Measurements from ENCODE around the gene HUNK. TPM values are rescaled to one million over a fixed set of nuclear protein-coding genes. Genes with fewer than 3 reads are reported as not detected.

The HUNK gene
- total RNA-seq, 1 experiment from 2014 or later: not detected

DNA sequence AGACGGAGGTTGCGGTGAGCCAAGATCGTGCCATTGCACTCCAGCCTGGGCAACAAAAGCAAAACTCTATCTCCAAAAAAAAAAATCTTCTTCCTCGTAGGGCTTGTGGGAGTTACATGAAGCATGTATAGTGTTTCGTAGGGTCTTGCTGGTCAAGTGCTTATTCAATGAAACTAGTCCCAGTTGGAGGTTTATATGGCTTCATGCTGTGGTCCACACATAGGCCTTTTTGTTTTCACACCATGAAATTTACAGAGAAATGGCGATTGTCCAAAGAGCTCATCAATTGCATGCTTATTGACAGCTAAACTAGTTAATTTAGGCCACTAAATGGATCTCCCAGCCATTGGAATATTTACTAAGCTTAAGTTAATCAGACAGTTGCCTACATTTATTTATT, 29.6 kb downstream of the HUNK start:
- TF ChIP-seq, protein P1, sequence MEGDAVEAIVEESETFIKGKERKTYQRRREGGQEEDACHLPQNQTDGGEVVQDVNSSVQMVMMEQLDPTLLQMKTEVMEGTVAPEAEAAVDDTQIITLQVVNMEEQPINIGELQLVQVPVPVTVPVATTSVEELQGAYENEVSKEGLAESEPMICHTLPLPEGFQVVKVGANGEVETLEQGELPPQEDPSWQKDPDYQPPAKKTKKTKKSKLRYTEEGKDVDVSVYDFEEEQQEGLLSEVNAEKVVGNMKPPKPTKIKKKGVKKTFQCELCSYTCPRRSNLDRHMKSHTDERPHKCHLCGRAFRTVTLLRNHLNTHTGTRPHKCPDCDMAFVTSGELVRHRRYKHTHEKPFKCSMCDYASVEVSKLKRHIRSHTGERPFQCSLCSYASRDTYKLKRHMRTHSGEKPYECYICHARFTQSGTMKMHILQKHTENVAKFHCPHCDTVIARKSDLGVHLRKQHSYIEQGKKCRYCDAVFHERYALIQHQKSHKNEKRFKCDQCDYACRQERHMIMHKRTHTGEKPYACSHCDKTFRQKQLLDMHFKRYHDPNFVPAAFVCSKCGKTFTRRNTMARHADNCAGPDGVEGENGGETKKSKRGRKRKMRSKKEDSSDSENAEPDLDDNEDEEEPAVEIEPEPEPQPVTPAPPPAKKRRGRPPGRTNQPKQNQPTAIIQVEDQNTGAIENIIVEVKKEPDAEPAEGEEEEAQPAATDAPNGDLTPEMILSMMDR (conservative IDR thresholded peaks at IDR 0.05): no peak
- TF ChIP-seq EZH2 (IDR thresholded peaks at IDR 0.05; ENCODE audit: low read depth): no peak
- Histone ChIP-seq H3K36me3 (ENCODE audit: low read depth) (no peaks in the 10 kb centered on the region), H3K9me3 (ENCODE audit: insufficient read depth, low read depth) (no peaks in the 10 kb centered on the region), H3F3A (ENCODE audit: insufficient read depth, low read depth) (no peaks in the 10 kb centered on the region), H4K20me1 (ENCODE audit: insufficient read depth) (no peaks in the 10 kb centered on the region), H3K27ac (no peak overlapping the region), H3K27me3 (ENCODE audit: insufficient read depth, low read depth) (peaks cover 75% of the 10 kb centered on the region), H3K4me1 (replicated peaks; ENCODE audit: insufficient read depth) (no peaks in the 10 kb centered on the region), H3K4me3 (no peak overlapping the region), H3K9me2 (ENCODE audit: insufficient read depth) (no peaks in the 10 kb centered on the region), H3K4me2 (no peak overlapping the region), H3K79me2 (ENCODE audit: low read depth) (no peaks in the 10 kb centered on the region), H2AFZ (no peak overlapping the region)
- intact Hi-C loops (cut with micrococcal nuclease; ENCODE audit: unreplicated experiment): no loop called here
- ChIA-PET CTCF (no interaction called here), POLR2A (ENCODE audit: unreplicated experiment) (no interaction called here)
- BruUV-seq (replicated peaks): no TSS peak
- no peak for DNase-seq

DNA sequence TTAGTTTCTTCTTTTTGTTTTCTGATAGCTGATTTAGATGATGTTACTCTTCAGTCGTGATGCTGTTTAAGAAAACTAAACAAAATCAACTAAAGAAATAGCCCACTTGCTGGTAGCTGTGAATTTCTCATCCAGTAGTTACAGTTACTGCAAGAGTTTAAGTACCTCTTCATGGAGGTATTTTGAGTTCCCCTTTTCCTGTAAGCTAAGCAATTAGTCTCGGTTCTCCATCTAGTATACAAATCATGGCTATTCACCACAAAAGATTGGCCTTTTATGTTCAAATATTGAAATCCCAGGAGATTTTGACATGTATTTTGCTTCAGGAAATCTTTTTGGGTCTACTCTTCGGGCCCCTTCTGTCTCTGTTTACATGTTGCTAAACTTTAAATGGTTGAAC, 31.1 kb downstream of the HUNK start:
- Histone ChIP-seq H3K4me3 (no peak overlapping the region), H3K4me1 (replicated peaks; ENCODE audit: insufficient read depth) (no peaks in the 10 kb centered on the region), H4K20me1 (ENCODE audit: insufficient read depth) (no peaks in the 10 kb centered on the region), H3K36me3 (ENCODE audit: low read depth) (no peaks in the 10 kb centered on the region), H3K27me3 (ENCODE audit: insufficient read depth, low read depth) (peaks cover 70% of the 10 kb centered on the region), H3K9me3 (ENCODE audit: insufficient read depth, low read depth) (no peaks in the 10 kb centered on the region), H3K79me2 (ENCODE audit: low read depth) (no peaks in the 10 kb centered on the region), H3K27ac (no peak overlapping the region), H3K9me2 (ENCODE audit: insufficient read depth) (no peaks in the 10 kb centered on the region), H2AFZ (no peak overlapping the region), H3K4me2 (no peak overlapping the region), H3F3A (ENCODE audit: insufficient read depth, low read depth) (no peaks in the 10 kb centered on the region)
- intact Hi-C loops (cut with micrococcal nuclease; ENCODE audit: unreplicated experiment): no loop called here
- no peak for DNase-seq
- no TSS peak for BruUV-seq (replicated peaks)
- TF ChIP-seq, protein P1 (conservative IDR thresholded peaks at IDR 0.05): no peak
- CTCF ChIA-PET: no interaction called here
- POLR2A ChIA-PET (ENCODE audit: unreplicated experiment): no interaction called here

DNA sequence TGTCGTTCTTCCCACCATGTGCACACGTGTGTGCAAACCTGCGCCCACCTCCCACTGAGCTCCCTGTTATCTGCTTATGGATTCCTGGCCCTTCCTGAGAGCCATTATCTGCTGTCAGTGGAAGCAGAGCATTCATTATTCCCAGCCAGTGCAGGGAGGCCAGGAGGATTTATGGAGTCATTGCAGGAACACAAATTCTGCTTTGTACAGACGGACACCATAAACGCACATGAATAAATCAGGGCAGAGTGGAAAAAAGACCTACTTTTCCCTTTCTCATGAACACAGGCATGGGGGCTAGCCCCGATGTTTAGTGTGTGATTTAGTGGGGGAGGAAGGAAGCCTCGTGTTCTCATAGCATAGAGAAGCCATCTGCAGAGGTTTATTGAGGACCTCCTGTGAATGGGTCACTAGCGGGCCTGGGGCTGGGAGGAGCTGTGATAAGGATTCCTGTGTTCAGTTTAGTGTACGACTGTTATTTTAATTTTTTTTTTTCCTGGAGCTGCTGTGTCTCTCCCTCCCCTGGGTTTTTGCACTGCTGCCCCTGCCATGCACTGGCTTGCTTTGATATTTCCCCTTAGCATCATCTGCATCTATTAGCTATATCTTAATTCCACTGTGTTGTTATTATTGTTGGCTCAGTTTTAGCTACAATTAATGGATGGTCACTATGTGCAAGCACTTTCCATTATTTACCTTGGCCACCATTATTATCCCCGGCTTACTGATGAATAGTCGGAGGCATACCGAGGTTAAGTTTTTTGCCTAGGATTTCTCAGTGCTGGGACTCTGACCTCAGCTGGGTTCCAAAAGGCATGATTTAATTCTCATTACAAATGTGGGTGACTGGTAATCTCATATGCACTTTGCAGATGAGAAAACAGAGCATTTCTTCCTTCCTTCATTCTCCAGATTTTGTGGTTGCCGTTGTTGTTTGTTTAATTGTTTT, 33.0 kb downstream of the HUNK start:
- H3K36me3 ChIP-seq (ENCODE audit: low read depth): no peaks in the 10 kb centered on the region
- no TSS peak for BruUV-seq (replicated peaks)
- no peak overlapping the region for H3K4me2 ChIP-seq
- H3K27me3 ChIP-seq (ENCODE audit: insufficient read depth, low read depth): peaks cover 81% of the 10 kb centered on the region
- H3F3A ChIP-seq (ENCODE audit: insufficient read depth, low read depth): no peaks in the 10 kb centered on the region
- ChIA-PET POLR2A (ENCODE audit: unreplicated experiment) (no interaction called here), CTCF (interaction anchor here (0.6 kb wide), 1 partner anchor 434 kb away, joined by 7 read pairs; no protein-coding TSS in a partner anchor)
- no peak overlapping the region for H3K4me3 ChIP-seq
- no peaks in the 10 kb centered on the region for H3K4me1 ChIP-seq (replicated peaks; ENCODE audit: insufficient read depth)
- TF ChIP-seq, protein P1 (conservative IDR thresholded peaks at IDR 0.05): no peak
- no peak for TF ChIP-seq EZH2 (IDR thresholded peaks at IDR 0.05; ENCODE audit: low read depth)
- H3K27ac ChIP-seq: no peak overlapping the region
- no peak for DNase-seq
- no peaks in the 10 kb centered on the region for H4K20me1 ChIP-seq (ENCODE audit: insufficient read depth)
- H2AFZ ChIP-seq: no peak overlapping the region
- H3K9me3 ChIP-seq (ENCODE audit: insufficient read depth, low read depth): no peaks in the 10 kb centered on the region
- no peaks in the 10 kb centered on the region for H3K9me2 ChIP-seq (ENCODE audit: insufficient read depth)
- intact Hi-C loops (cut with micrococcal nuclease; ENCODE audit: unreplicated experiment): no loop called here
- no peaks in the 10 kb centered on the region for H3K79me2 ChIP-seq (ENCODE audit: low read depth)

Data from PC-9 (cell line).